Measurements from ENCODE around the gene SLC22A15.

SLC22A15 gene

GRCh38 chr1:116115476-116116439 is 139.4 kb downstream of the SLC22A15 start:
- no peak overlapping the region for H3K27ac ChIP-seq
- intact Hi-C loops (cut with DNase I; ENCODE audit: low total_unique reads) = no loop called here
- DNase-seq = no peak
- no peak overlapping the region for H3K4me3 ChIP-seq
- no peaks in the 10 kb centered on the region for H3K4me1 ChIP-seq
- no peaks in the 10 kb centered on the region for H3K36me3 ChIP-seq
- no peak for TF ChIP-seq CTCF (IDR thresholded peaks at IDR 0.05)
- H3K9me3 ChIP-seq = no peaks in the 10 kb centered on the region
- no peaks in the 10 kb centered on the region for H3K27me3 ChIP-seq

GRCh38 chr1:116118471-116118870 is 142.2 kb downstream of the SLC22A15 start:
- no peaks in the 10 kb centered on the region for H3K36me3 ChIP-seq
- no peak overlapping the region for H3K27ac ChIP-seq
- H3K4me1 ChIP-seq = no peaks in the 10 kb centered on the region
- no peaks in the 10 kb centered on the region for H3K9me3 ChIP-seq
- no peak overlapping the region for H3K4me3 ChIP-seq
- no peak for DNase-seq
- intact Hi-C loops (cut with DNase I; ENCODE audit: low total_unique reads) = no loop called here
- TF ChIP-seq CTCF (IDR thresholded peaks at IDR 0.05) = no peak
- H3K27me3 ChIP-seq = no peaks in the 10 kb centered on the region
